SU-DHL-6 (cell line): Measurements from ENCODE around the gene ZBTB17.

Experiments used
- CTCF ChIP-seq: fragments of 200-600 bp; sonication (generic); IDR thresholded peaks from one replicate; pipeline ENCODE4 v1.5.1; 2017; ENCODE audit warnings: antibody characterized with exemption, mild to moderate bottlenecking, low read length, moderate library complexity; ENCODE audit not compliant: insufficient read depth, poor library complexity, severe bottlenecking
- EZH2phosphoT487 ChIP-seq: fragments of 200-600 bp; sonication (generic), shearing (Covaris generic); conservative IDR thresholded peaks from 2 replicates; pipeline ENCODE4 v1.6.1; 2018; ENCODE audit warnings: mild to moderate bottlenecking, antibody characterized with exemption, low read length, moderate library complexity, mixed read lengths

DNA sequence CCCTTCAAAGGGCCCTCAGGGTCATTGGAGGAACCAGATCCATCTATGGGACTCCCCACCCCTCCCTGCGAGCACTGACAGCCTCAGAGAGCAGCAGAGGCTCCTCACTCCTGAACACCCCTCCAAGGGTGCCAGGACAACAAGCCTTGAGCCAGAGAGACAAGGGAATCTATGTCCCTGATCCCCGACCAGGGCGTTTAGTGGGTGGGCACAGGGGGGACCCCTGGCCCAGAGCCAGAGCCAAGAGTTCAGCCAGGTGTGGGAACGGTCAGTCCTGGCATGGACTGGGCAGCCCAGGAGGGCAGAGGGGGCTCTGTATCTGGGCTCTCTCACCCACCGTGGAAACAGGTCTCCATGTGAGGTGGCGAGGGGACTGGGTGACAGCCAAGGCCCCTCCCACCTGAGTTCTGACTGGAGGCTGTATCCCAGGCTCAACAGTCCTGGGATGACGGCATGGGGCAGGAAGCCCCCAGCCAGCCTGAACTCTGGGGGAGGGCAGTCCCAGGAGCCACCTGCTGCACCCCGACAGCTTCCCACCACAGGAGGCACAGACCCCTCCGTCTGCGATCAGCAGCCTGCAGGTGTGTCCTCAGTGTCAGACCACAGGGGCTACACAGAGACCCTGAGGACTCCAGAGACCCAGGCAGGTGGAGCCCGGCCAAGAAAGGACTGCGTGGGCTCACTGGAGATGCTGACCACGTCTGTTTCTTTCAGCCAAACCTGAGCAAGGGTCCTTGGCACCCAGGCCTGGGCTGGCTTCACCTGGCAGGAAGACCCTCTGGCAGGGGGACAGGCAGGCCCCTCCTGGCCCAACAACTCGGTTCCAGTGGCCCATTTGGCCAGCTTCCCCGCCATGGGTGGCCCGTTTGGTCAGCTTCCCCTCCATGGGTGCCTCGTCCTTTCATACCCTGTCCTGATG lies 16.9 kb upstream of the ZBTB17 start:
- TF ChIP-seq CTCF, result no peak
- TF ChIP-seq EZH2phosphoT487, result no peak
